CD4-positive, alpha-beta T cell (primary cell): ENCODE measurements around the gene RAP1A. TPM values are rescaled to one million over a fixed set of nuclear protein-coding genes. Genes with fewer than 3 reads are reported as not detected.
A peak's percentile ranks its signal among the peaks of the same experiment; 100 is the strongest.

Experiments used
- ATAC-seq: fragments of 200-7000 bp; cut with Tn5 transposase; one replicate; pipeline ENCODE4 v1.10.0; 2022; ENCODE audit warnings: mild to moderate bottlenecking; ENCODE audit not compliant: poor library complexity
- CTCF ChIA-PET: fragments of 350-600 bp; sonication (Branson Sonifier 250); formaldehyde crosslinking; loops from one replicate; lab custom pipeline; 2021; ENCODE audit warnings: antibody characterized with exemption, inconsistent platforms; lab: Charles Lee
- POLR2A ChIA-PET: fragments of 350-600 bp; sonication (Branson Sonifier 250); formaldehyde crosslinking; loops from one replicate; lab custom pipeline; 2021; ENCODE audit warnings: antibody characterized with exemption, inconsistent platforms; lab: Charles Lee
- DNase-seq, 14 experiments: peaks; one replicate each; pipeline ENCODE4 v3.0.0-alpha.2; 2013 to 2020; ENCODE audit warnings: mixed read lengths in 2 of 14
- H3K27ac ChIP-seq, 2 donors: one replicate each; pipeline versions ENCODE4 v1.5.1 to v1.7.0; 2013; ENCODE audit warnings: low read length in 2 of 2, low read depth in 1 of 2, mild to moderate bottlenecking in 1 of 2
- H3K27me3 ChIP-seq, 2 experiments: 1 replicate in 1 of 2; 2 replicates in 1 of 2; pipeline versions ENCODE4 v1.6.1 to v1.7.0; 2013; ENCODE audit warnings: low read length in 2 of 2, control low read depth in 1 of 2, mild to moderate bottlenecking in 1 of 2, moderate library complexity in 1 of 2; ENCODE audit not compliant: insufficient read depth in 2 of 2, control insufficient read depth in 1 of 2
- H3K36me3 ChIP-seq: one replicate; pipeline ENCODE4 v1.6.1; 2013; ENCODE audit warnings: low read length, control low read depth; ENCODE audit not compliant: insufficient read depth
- H3K4me1 ChIP-seq: one replicate; pipeline ENCODE4 v1.6.1; 2013; ENCODE audit warnings: low read length, control low read depth; ENCODE audit not compliant: insufficient read depth
- H3K4me3 ChIP-seq: one replicate; pipeline ENCODE4 v1.5.1; 2013; ENCODE audit warnings: mild to moderate bottlenecking, low read length, moderate library complexity
- H3K9me3 ChIP-seq, 2 experiments: 1 replicate in 1 of 2; 2 replicates in 1 of 2; pipeline versions ENCODE4 v1.6.1 to v1.7.0; 2013; ENCODE audit warnings: low read length in 2 of 2, mild to moderate bottlenecking in 2 of 2, control low read depth in 1 of 2, moderate library complexity in 1 of 2; ENCODE audit not compliant: control insufficient read depth in 1 of 2, insufficient read depth in 1 of 2
- H3K27ac Mint-ChIP-seq: one replicate; pipeline ENCODE4 v1.8.0; 2020; ENCODE audit warnings: mixed read lengths
- H3K27me3 Mint-ChIP-seq: one replicate; pipeline ENCODE4 v1.8.0; 2021; ENCODE audit warnings: mixed read lengths
- H3K36me3 Mint-ChIP-seq: one replicate; pipeline ENCODE4 v1.8.0; 2021; ENCODE audit warnings: low read depth, mixed read lengths
- H3K4me1 Mint-ChIP-seq: one replicate; pipeline ENCODE4 v1.8.0; 2021; ENCODE audit warnings: low read depth, mixed read lengths
- H3K4me3 Mint-ChIP-seq: one replicate; pipeline ENCODE4 v1.8.0; 2020; ENCODE audit warnings: mild to moderate bottlenecking, mixed read lengths
- H3K9me3 Mint-ChIP-seq: one replicate; pipeline ENCODE4 v1.8.0; 2020; ENCODE audit warnings: mixed read lengths
- intact Hi-C, 2 experiments: fragments of 100-400 bp; cut with DNase I in 1 of 2; cut with micrococcal nuclease in 1 of 2; formaldehyde crosslinking; loops; one replicate each; pipeline versions ENCODE4 v1.15.1 to v1.9.0; 2023 to 2025; cut with DNase I, micrococcal nuclease
- total RNA-seq, 174 experiments: library from RNA in 2 of 174; stranded (reverse) in 2 of 174; gene quantifications; one replicate each; pipeline ENCODE4 v1.2.3 and lab custom pipeline; 2021 to 2026
- TF ChIP-seq, protein P1 (sequence below): fragments of 200-600 bp; IDR thresholded peaks from one replicate; pipeline ENCODE4 v1.8.0; 2022; ENCODE audit warnings: antibody characterized with exemption, mild to moderate bottlenecking

Gene RAP1A
- total RNA-seq, 2 experiments from 2014 or later: 63.8 to 67.1 TPM

DNA sequence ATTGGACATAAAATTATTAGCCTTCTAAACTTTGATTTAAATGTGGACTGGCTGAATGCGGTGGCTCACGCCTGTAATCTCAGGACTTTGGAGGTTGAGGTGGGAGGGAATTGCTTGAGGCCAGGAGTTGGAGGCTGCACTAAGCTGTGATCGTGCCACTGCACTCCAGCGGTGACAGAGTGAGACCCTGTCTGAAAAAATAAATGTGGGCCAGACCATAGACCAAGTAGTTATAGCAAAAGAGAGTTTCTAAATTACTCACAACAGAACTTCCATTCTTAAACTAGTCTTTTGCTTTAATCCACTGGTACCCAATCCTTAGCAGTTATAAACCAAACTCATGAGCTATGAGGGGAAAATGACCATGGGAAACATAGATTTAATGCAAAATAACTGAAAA is 35.2 kb downstream of the RAP1A start:
- peak overlapping the region; percentile 65 for H3K27ac Mint-ChIP-seq
- peaks cover 70% of the 10 kb centered on the region for H3K4me1 Mint-ChIP-seq
- peaks cover 27% of the 10 kb centered on the region for H3K4me1 ChIP-seq
- ATAC-seq (no peak), DNase-seq (no peak)
- ChIA-PET CTCF (interaction anchor here (1.4 kb wide), 1 partner anchor 147 kb away, joined by 6 read pairs; no protein-coding TSS in a partner anchor), POLR2A (interaction anchor here (0.6 kb wide), 1 partner anchor 100 kb away, joined by 3 read pairs; no protein-coding TSS in a partner anchor)
- H3K36me3 Mint-ChIP-seq: peaks cover 11% of the 10 kb centered on the region
- no peaks in the 10 kb centered on the region for H3K27me3 Mint-ChIP-seq
- H3K4me3 ChIP-seq: no peak overlapping the region
- intact Hi-C loops: loop anchor here (2.0 to 5.0 kb wide), 2 partner anchors 146 to 208 kb away; partner anchors contain the start of genes ATP5PB (in 1 of the 2) and WDR77 (in 1 of the 2)
- no peaks in the 10 kb centered on the region for H3K9me3 Mint-ChIP-seq
- no peak overlapping the region for H3K4me3 Mint-ChIP-seq
- H3K36me3 ChIP-seq: peaks cover 5% of the 10 kb centered on the region
- H3K9me3 ChIP-seq: no peaks in the 10 kb centered on the region
- H3K27me3 ChIP-seq: no peaks in the 10 kb centered on the region
- TF ChIP-seq, protein P1, sequence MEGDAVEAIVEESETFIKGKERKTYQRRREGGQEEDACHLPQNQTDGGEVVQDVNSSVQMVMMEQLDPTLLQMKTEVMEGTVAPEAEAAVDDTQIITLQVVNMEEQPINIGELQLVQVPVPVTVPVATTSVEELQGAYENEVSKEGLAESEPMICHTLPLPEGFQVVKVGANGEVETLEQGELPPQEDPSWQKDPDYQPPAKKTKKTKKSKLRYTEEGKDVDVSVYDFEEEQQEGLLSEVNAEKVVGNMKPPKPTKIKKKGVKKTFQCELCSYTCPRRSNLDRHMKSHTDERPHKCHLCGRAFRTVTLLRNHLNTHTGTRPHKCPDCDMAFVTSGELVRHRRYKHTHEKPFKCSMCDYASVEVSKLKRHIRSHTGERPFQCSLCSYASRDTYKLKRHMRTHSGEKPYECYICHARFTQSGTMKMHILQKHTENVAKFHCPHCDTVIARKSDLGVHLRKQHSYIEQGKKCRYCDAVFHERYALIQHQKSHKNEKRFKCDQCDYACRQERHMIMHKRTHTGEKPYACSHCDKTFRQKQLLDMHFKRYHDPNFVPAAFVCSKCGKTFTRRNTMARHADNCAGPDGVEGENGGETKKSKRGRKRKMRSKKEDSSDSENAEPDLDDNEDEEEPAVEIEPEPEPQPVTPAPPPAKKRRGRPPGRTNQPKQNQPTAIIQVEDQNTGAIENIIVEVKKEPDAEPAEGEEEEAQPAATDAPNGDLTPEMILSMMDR: no peak
- H3K27ac ChIP-seq: no peak overlapping the region

DNA sequence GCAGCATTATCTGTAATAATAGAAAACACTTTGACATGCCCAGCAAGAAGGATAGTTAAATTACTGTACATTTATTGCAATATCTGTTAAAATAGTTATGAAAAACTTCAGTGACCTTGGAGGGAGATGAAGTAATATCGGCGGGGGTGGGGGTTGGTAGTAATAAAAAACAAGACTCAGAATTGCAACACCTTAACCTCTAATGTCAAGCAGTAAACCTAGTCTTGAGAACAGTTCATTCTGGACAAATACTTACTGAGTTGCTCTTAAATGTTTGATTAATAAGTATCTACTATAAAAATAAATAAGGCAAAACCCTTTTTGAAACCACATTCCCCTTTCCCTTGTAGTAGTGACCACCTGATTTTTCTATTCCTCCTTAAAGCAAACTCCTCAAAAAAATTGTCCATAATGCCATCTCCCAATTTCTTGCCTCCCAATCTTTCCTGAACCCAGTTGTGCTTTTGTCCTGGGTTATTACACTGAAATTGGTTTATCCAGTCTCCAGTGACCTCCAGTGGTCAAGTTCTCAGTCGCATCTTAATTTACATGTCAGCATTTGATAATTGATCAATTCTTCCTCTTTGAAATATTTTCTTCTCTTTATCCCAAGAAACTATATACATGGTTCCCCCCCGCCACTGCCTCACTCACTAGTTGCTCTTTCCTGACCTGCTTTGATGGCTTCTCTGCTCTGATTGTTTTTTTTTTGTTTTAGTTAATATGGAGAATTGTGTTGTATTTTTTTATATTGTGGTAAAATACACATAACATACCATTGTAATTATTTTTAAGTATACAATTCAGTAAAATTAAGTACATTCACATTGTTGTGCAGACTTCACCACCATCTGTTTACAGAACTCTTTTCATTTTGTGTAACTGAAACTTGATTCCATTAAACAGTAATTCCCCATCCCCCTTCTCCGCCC is 36.8 kb downstream of the RAP1A start:
- H3K27ac ChIP-seq: no peak overlapping the region
- no peaks in the 10 kb centered on the region for H3K9me3 ChIP-seq
- no peak overlapping the region for H3K4me3 ChIP-seq
- peaks cover 5% of the 10 kb centered on the region for H3K36me3 ChIP-seq
- ChIA-PET CTCF (interaction anchor here (1.4 kb wide), 1 partner anchor 148 kb away, joined by 6 read pairs; no protein-coding TSS in a partner anchor), POLR2A (no interaction called here)
- H3K27ac Mint-ChIP-seq: peak overlapping the region; percentile 13
- peaks cover 5% of the 10 kb centered on the region for H3K36me3 Mint-ChIP-seq
- H3K27me3 Mint-ChIP-seq: no peaks in the 10 kb centered on the region
- H3K4me1 ChIP-seq: peaks cover 30% of the 10 kb centered on the region
- H3K4me1 Mint-ChIP-seq: peaks cover 56% of the 10 kb centered on the region
- H3K9me3 Mint-ChIP-seq: no peaks in the 10 kb centered on the region
- H3K27me3 ChIP-seq: no peaks in the 10 kb centered on the region
- ATAC-seq: no peak
- TF ChIP-seq, protein P1: peak; percentile 64
- peak in 4 of 14 experiments; percentile 36 to 69 (median 57) for DNase-seq
- intact Hi-C loops: loop anchor here in 1 of 2 experiments (1.0 to 5.0 kb wide), 2 partner anchors 148 to 209 kb away; partner anchors contain the start of genes ATP5PB and WDR77
- peak overlapping the region; percentile 18 for H3K4me3 Mint-ChIP-seq

DNA sequence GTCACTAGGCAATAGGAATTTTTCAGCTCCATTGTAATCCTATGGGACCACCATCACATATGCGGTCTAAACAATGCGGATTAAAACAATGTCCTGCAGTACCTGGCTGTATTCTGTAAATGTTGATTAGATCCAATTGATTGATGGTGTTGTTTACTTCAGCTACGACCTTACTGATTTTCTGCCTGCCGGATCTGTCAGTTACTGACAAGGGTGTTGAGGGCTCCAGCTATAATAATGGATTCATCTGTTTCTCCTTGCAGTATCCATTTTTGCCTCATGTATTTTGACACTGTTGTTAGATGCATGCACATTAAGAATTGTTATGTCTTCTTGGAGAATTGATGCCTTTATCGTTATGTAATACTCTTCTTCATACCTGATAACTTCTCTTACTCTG is 39.0 kb downstream of the RAP1A start:
- H3K4me3 Mint-ChIP-seq: peak overlapping the region; percentile 17
- ChIA-PET CTCF (interaction anchor here (1.4 kb wide), 1 partner anchor 150 kb away, joined by 7 read pairs; no protein-coding TSS in a partner anchor), POLR2A (interaction anchor here (1.0 to 1.2 kb wide), 4 partner anchors 8 to 151 kb away, joined by 3 to 9 read pairs (median 3); no protein-coding TSS in a partner anchor)
- no peaks in the 10 kb centered on the region for H3K9me3 Mint-ChIP-seq
- no peaks in the 10 kb centered on the region for H3K9me3 ChIP-seq
- peaks cover 9% of the 10 kb centered on the region for H3K36me3 Mint-ChIP-seq
- peaks cover 52% of the 10 kb centered on the region for H3K4me1 Mint-ChIP-seq
- intact Hi-C loops: loop anchor here in 1 of 2 experiments (5.0 kb wide), 1 partner anchor 211 kb away; the partner anchor contains the start of genes ATP5PB and WDR77
- peaks cover 5% of the 10 kb centered on the region for H3K36me3 ChIP-seq
- H3K27me3 Mint-ChIP-seq: no peaks in the 10 kb centered on the region
- TF ChIP-seq, protein P1: no peak
- no peak for ATAC-seq
- H3K27ac ChIP-seq: peak overlapping the region in 1 of 2 donors; percentile 34
- H3K4me3 ChIP-seq: no peak overlapping the region
- no peaks in the 10 kb centered on the region for H3K27me3 ChIP-seq
- no peak for DNase-seq
- H3K4me1 ChIP-seq: peaks cover 21% of the 10 kb centered on the region
- no peak overlapping the region for H3K27ac Mint-ChIP-seq
